Keratinocyte (primary cell): ENCODE measurements around the gene NAALADL1. TPM values are rescaled to one million over a fixed set of nuclear protein-coding genes. Genes with fewer than 3 reads are reported as not detected.
A peak's percentile ranks its signal among the peaks of the same experiment; 100 is the strongest.

Source experiments
- DNase-seq: peaks from one replicate; pipeline ENCODE4 v3.0.0-alpha.2; 2011; ENCODE audit warnings: low read depth, missing footprints, low spot score
- FAIRE-seq: peaks from 2 replicates; lab custom pipeline; 2011; peaks lifted over from hg19 to GRCh38; lab: Jason Lieb, UNC
- H2AFZ ChIP-seq: 2 replicates; pipeline ENCODE4 v1.6.0; 2012; ENCODE audit warnings: low read length, control low read depth, inconsistent platforms; ENCODE audit not compliant: control insufficient read depth
- H3K27ac ChIP-seq: 2 replicates; pipeline ENCODE4 v1.5.1; 2011; ENCODE audit warnings: low read length; ENCODE audit not compliant: control insufficient read depth, insufficient read depth
- H3K27me3 ChIP-seq: 3 replicates; pipeline ENCODE4 v1.6.0; 2011; ENCODE audit warnings: low read length; ENCODE audit not compliant: control insufficient read depth, insufficient read depth; ENCODE audit errors: extremely low read depth
- H3K36me3 ChIP-seq, 2 experiments: 2 replicates in 1 of 2; 3 replicates in 1 of 2; pipeline ENCODE4 v1.5.1; 2011; ENCODE audit warnings: low read length in 2 of 2, mild to moderate bottlenecking in 1 of 2; ENCODE audit not compliant: control insufficient read depth in 2 of 2, insufficient read depth in 2 of 2; ENCODE audit errors: extremely low read depth in 1 of 2
- H3K4me1 ChIP-seq: 3 replicates; pipeline ENCODE4 v1.5.1; 2011; ENCODE audit warnings: low read length; ENCODE audit not compliant: control insufficient read depth, insufficient read depth; ENCODE audit errors: extremely low read depth
- H3K4me2 ChIP-seq: 3 replicates; pipeline ENCODE4 v1.6.0; 2011; ENCODE audit warnings: low read depth, low read length; ENCODE audit not compliant: control insufficient read depth, insufficient read depth; ENCODE audit errors: extremely low read depth
- H3K4me3 ChIP-seq, 3 experiments: fragments of 200-600 bp in 1 of 3; sonication (generic) in 1 of 3; 2 replicates in 2 of 3; 3 replicates in 1 of 3; pipeline ENCODE4 v1.5.1; 2011 to 2016; ENCODE audit warnings: low read length in 3 of 3, mild to moderate bottlenecking in 3 of 3, control low read depth in 2 of 3, inconsistent platforms in 1 of 3, low read depth in 1 of 3, mixed read lengths in 1 of 3, mixed run types in 1 of 3, moderate library complexity in 1 of 3; ENCODE audit not compliant: control insufficient read depth in 2 of 3, insufficient read depth in 2 of 3; ENCODE audit errors: extremely low read depth in 1 of 3
- H3K79me2 ChIP-seq: 2 replicates; pipeline ENCODE4 v1.6.0; 2012; ENCODE audit warnings: low read length; ENCODE audit not compliant: control insufficient read depth, insufficient read depth
- H3K9ac ChIP-seq: 3 replicates; pipeline ENCODE4 v1.6.0; 2011; ENCODE audit warnings: low read length; ENCODE audit not compliant: control insufficient read depth, insufficient read depth; ENCODE audit errors: extremely low read depth
- H3K9me1 ChIP-seq: 3 replicates; pipeline ENCODE4 v1.6.0; 2011; ENCODE audit warnings: low read length; ENCODE audit not compliant: control insufficient read depth, insufficient read depth; ENCODE audit errors: extremely low read depth
- H3K9me3 ChIP-seq: 2 replicates; pipeline ENCODE4 v1.5.1; 2012; ENCODE audit warnings: low read depth, low read length; ENCODE audit not compliant: control insufficient read depth
- H4K20me1 ChIP-seq: 3 replicates; pipeline ENCODE4 v1.6.0; 2011; ENCODE audit warnings: low read length; ENCODE audit not compliant: control insufficient read depth, insufficient read depth; ENCODE audit errors: extremely low read depth
- CTCF ChIP-seq, 3 experiments: IDR thresholded peaks in 1 of 3; conservative IDR thresholded peaks in 1 of 3; optimal IDR thresholded peaks in 1 of 3; 2 replicates in 2 of 3; 3 replicates in 1 of 3; pipeline versions ENCODE3 to v1.5.1; 2011; ENCODE audit warnings: low read length in 3 of 3, mild to moderate bottlenecking in 3 of 3, moderate library complexity in 2 of 3, control low read depth in 1 of 3, inconsistent platforms in 1 of 3; ENCODE audit not compliant: insufficient read depth in 2 of 3; ENCODE audit errors: extremely low read depth in 1 of 3
- EZH2 ChIP-seq: IDR thresholded peaks from one replicate; pipeline ENCODE4 v1.6.1; 2012; ENCODE audit warnings: inconsistent platforms, mild to moderate bottlenecking, low read length, moderate library complexity
- dilution Hi-C: fragments of 300-500 bp; cut with MboI; formaldehyde crosslinking; loops from one replicate; pipeline ENCODE4 v1.7.0; 2020; ENCODE audit warnings: low sequenced_read_pairs; ENCODE audit not compliant: extremely low pct_ligation_motif_present
- polyA plus RNA-seq, 5 experiments: library from polyadenylated mRNA; depleted of rRNA in 3 of 5; stranded (reverse) in 3 of 5; stranded (forward) in 1 of 5; unstranded in 1 of 5; fragments of >200 nt; gene quantifications; 1 replicate in 1 of 5; 2 replicates in 3 of 5; 3 replicates in 1 of 5; pipeline versions ENCODE4 v1.2.1 to v1.2.3, GENCODE V29; 2011 to 2012; ENCODE audit warnings: missing spikeins in 2 of 5, low read depth in 1 of 5, low replicate concordance in 1 of 5

NAALADL1 gene
- polyA plus RNA-seq, 1 donor (not counting 4 experiments of a cell fraction or from before 2014, with no cell fraction given) = 2.3 TPM

- TF ChIP-seq CTCF (optimal IDR thresholded peaks at IDR 0.05 in 1 of 3, IDR thresholded peaks at IDR 0.05 in 1 of 3, conservative IDR thresholded peaks at IDR 0.05 in 1 of 3; ENCODE audit: extremely low read depth in 1 of 3, insufficient read depth in 2 of 3, low read length in 3 of 3) = no peak
- no peak for TF ChIP-seq EZH2
- H3K4me1 ChIP-seq = peaks cover 29% of the 10 kb centered on the region
- no peaks in the 10 kb centered on the region for H4K20me1 ChIP-seq
- FAIRE-seq (no peak), DNase-seq (no peak)
- peak overlapping the region; percentile 84 for H3K27ac ChIP-seq
- H3K79me2 ChIP-seq = peaks cover 56% of the 10 kb centered on the region
- peak overlapping the region; percentile 72 to 98 (median 82) for H3K4me3 ChIP-seq
- H3K9me1 ChIP-seq = peaks cover 3% of the 10 kb centered on the region
- H3K9me3 ChIP-seq = no peaks in the 10 kb centered on the region
- H3K9ac ChIP-seq = peak overlapping the region; percentile 80
- dilution Hi-C loops = no loop called here
- peaks cover 13 to 41% of the 10 kb centered on the region in 2 experiments for H3K36me3 ChIP-seq
- peak overlapping the region; percentile 96 for H3K4me2 ChIP-seq
- peak overlapping the region; percentile 88 for H2AFZ ChIP-seq
- no peaks in the 10 kb centered on the region for H3K27me3 ChIP-seq
Observed at GRCh38 chr11:65083134-65083833, 24.9 kb upstream of the NAALADL1 start.

- Histone ChIP-seq H3K9me1 (peaks cover 3% of the 10 kb centered on the region), H3K4me2 (no peak overlapping the region), H3K27ac (no peak overlapping the region), H3K9me3 (no peaks in the 10 kb centered on the region), H3K9ac (no peak overlapping the region), H2AFZ (no peak overlapping the region), H3K4me1 (peaks cover 22% of the 10 kb centered on the region), H3K79me2 (peaks cover 46% of the 10 kb centered on the region), H3K36me3 (peaks cover 0 to 31% of the 10 kb centered on the region in 2 experiments), H3K27me3 (no peaks in the 10 kb centered on the region), H4K20me1 (no peaks in the 10 kb centered on the region), H3K4me3 (no peak overlapping the region)
- DNase-seq = no peak
- TF ChIP-seq EZH2 = no peak
- no peak for TF ChIP-seq CTCF (optimal IDR thresholded peaks at IDR 0.05 in 1 of 3, IDR thresholded peaks at IDR 0.05 in 1 of 3, conservative IDR thresholded peaks at IDR 0.05 in 1 of 3; ENCODE audit: extremely low read depth in 1 of 3, insufficient read depth in 2 of 3, low read length in 3 of 3)
- dilution Hi-C loops = no loop called here
- FAIRE-seq = no peak
Observed at GRCh38 chr11:65078786-65079342, 20.5 kb upstream of the NAALADL1 start.
